ENCODE results near the gene TP73. TPM values are rescaled to one million over a fixed set of nuclear protein-coding genes. Genes with fewer than 3 reads are reported as not detected.

Gene TP73
- total RNA-seq, 1 experiment from 2014 or later: 0.82 TPM

- Mint-ChIP-seq H3K4me3 (ENCODE audit: unreplicated experiment) (no peak overlapping the region), H3K36me3 (ENCODE audit: insufficient read depth, unreplicated experiment) (no peaks in the 10 kb centered on the region), H3K27ac (ENCODE audit: low read depth, unreplicated experiment) (no peak overlapping the region), H3K9me3 (ENCODE audit: unreplicated experiment) (no peaks in the 10 kb centered on the region), H3K27me3 (ENCODE audit: insufficient read depth, unreplicated experiment) (no peaks in the 10 kb centered on the region), H3K4me1 (ENCODE audit: insufficient read depth, unreplicated experiment) (peaks cover 15% of the 10 kb centered on the region)
- no TSS peak for BruUV-seq (replicated peaks)
- CTCF ChIA-PET: interaction anchor here (0.9 to 4.0 kb wide), 2 partner anchors 10 to 19 kb away, joined by 4 to 19 read pairs; no protein-coding TSS in a partner anchor
- POLR2A ChIA-PET: interaction anchor here (5.6 kb wide), 1 partner anchor 11 kb away, joined by 72 read pairs; no protein-coding TSS in a partner anchor
- no peak for DNase-seq (ENCODE audit: unreplicated experiment)
- intact Hi-C loops (cut with micrococcal nuclease): no loop called here
- TF ChIP-seq CTCF (IDR thresholded peaks at IDR 0.05; ENCODE audit: unreplicated experiment): no peak
These were observed 53.1 kb downstream of the TP73 start for GRCh38 chr1:3705341-3705950.

- Mint-ChIP-seq H3K36me3 (ENCODE audit: insufficient read depth, unreplicated experiment) (no peaks in the 10 kb centered on the region), H3K27me3 (ENCODE audit: insufficient read depth, unreplicated experiment) (no peaks in the 10 kb centered on the region), H3K4me1 (ENCODE audit: insufficient read depth, unreplicated experiment) (peaks cover 19% of the 10 kb centered on the region), H3K9me3 (ENCODE audit: unreplicated experiment) (no peaks in the 10 kb centered on the region), H3K4me3 (ENCODE audit: unreplicated experiment) (no peak overlapping the region), H3K27ac (ENCODE audit: low read depth, unreplicated experiment) (no peak overlapping the region)
- DNase-seq (ENCODE audit: unreplicated experiment): no peak
- no TSS peak for BruUV-seq (replicated peaks)
- ChIA-PET CTCF (interaction anchor here (0.6 kb wide), 1 partner anchor 26 kb away, joined by 4 read pairs; no protein-coding TSS in a partner anchor), POLR2A (interaction anchor here (5.6 kb wide), 1 partner anchor 9 kb away, joined by 72 read pairs; no protein-coding TSS in a partner anchor)
- intact Hi-C loops (cut with micrococcal nuclease): no loop called here
- no peak for TF ChIP-seq CTCF (IDR thresholded peaks at IDR 0.05; ENCODE audit: unreplicated experiment)
These were observed 54.5 kb downstream of the TP73 start for GRCh38 chr1:3706651-3707297.

- no TSS peak for BruUV-seq (replicated peaks)
- no peaks in the 10 kb centered on the region for H3K27me3 Mint-ChIP-seq (ENCODE audit: insufficient read depth, unreplicated experiment)
- H3K36me3 Mint-ChIP-seq (ENCODE audit: insufficient read depth, unreplicated experiment): no peaks in the 10 kb centered on the region
- CTCF ChIA-PET: no interaction called here
- peak; percentile 50 for DNase-seq (ENCODE audit: unreplicated experiment)
- no peaks in the 10 kb centered on the region for H3K9me3 Mint-ChIP-seq (ENCODE audit: unreplicated experiment)
- peaks cover 24% of the 10 kb centered on the region for H3K4me1 Mint-ChIP-seq (ENCODE audit: insufficient read depth, unreplicated experiment)
- H3K27ac Mint-ChIP-seq (ENCODE audit: low read depth, unreplicated experiment): no peak overlapping the region
- POLR2A ChIA-PET: interaction anchor here (0.7 to 5.6 kb wide), 2 partner anchors 9 to 49 kb away, joined by 3 to 72 read pairs; no protein-coding TSS in a partner anchor
- intact Hi-C loops (cut with micrococcal nuclease): no loop called here
- peak overlapping the region; percentile 58 for H3K4me3 Mint-ChIP-seq (ENCODE audit: unreplicated experiment)
- TF ChIP-seq CTCF (IDR thresholded peaks at IDR 0.05; ENCODE audit: unreplicated experiment): no peak
These were observed 55.1 kb downstream of the TP73 start for GRCh38 chr1:3707298-3707938.

GRCh38 chr1:3707939-3708328 is 55.6 kb downstream of the TP73 start:
- CTCF ChIA-PET: no interaction called here
- no peak for DNase-seq (ENCODE audit: unreplicated experiment)
- Mint-ChIP-seq H3K9me3 (ENCODE audit: unreplicated experiment) (no peaks in the 10 kb centered on the region), H3K4me1 (ENCODE audit: insufficient read depth, unreplicated experiment) (peaks cover 22% of the 10 kb centered on the region), H3K27me3 (ENCODE audit: insufficient read depth, unreplicated experiment) (no peaks in the 10 kb centered on the region), H3K36me3 (ENCODE audit: insufficient read depth, unreplicated experiment) (no peaks in the 10 kb centered on the region), H3K27ac (ENCODE audit: low read depth, unreplicated experiment) (no peak overlapping the region), H3K4me3 (ENCODE audit: unreplicated experiment) (peak overlapping the region; percentile 58)
- no TSS peak for BruUV-seq (replicated peaks)
- no peak for TF ChIP-seq CTCF (IDR thresholded peaks at IDR 0.05; ENCODE audit: unreplicated experiment)
- intact Hi-C loops (cut with micrococcal nuclease): no loop called here
- POLR2A ChIA-PET: interaction anchor here (0.7 kb wide), 1 partner anchor 49 kb away, joined by 3 read pairs; no protein-coding TSS in a partner anchor
